HFFc6 (cell line): ENCODE results near the gene PHF21A. TPM values are rescaled to one million over a fixed set of nuclear protein-coding genes. Genes with fewer than 3 reads are reported as not detected.

Source experiments
- DNase-seq: peaks from one replicate; pipeline ENCODE4 v3.0.0-alpha.2; 2018
- H3K27ac Mint-ChIP-seq: 2 replicates; pipeline ENCODE4 v1.8.0; 2020; ENCODE audit warnings: mild to moderate bottlenecking, mixed read lengths
- H3K27me3 Mint-ChIP-seq: 2 replicates; pipeline ENCODE4 v1.8.0; 2021; ENCODE audit warnings: mild to moderate bottlenecking, moderate library complexity, mixed read lengths; ENCODE audit not compliant: insufficient read depth
- H3K36me3 Mint-ChIP-seq: 2 replicates; pipeline ENCODE4 v1.8.0; 2021; ENCODE audit warnings: low read depth, mixed read lengths
- H3K4me1 Mint-ChIP-seq: 2 replicates; pipeline ENCODE4 v1.8.0; 2020; ENCODE audit warnings: low read depth, mixed read lengths
- H3K4me3 Mint-ChIP-seq: 2 replicates; pipeline ENCODE4 v1.8.0; 2020; ENCODE audit warnings: mild to moderate bottlenecking, moderate library complexity, mixed read lengths
- H3K9me3 Mint-ChIP-seq: 2 replicates; pipeline ENCODE4 v1.8.0; 2020; ENCODE audit warnings: mild to moderate bottlenecking, mixed read lengths
- CTCF ChIP-seq: fragments of 200-600 bp; sonication (generic); IDR thresholded peaks from 2 replicates; pipeline ENCODE4 v1.5.0; 2021; ENCODE audit warnings: antibody characterized with exemption, mild to moderate bottlenecking
- total RNA-seq, 6 experiments: library from RNA; stranded (reverse); fragmentation: NEBNext Ultra II Directional; extraction: Animal tissue kit (Norgen Biotek cat#: 25700); gene quantifications; 2 replicates in 1 of 6; 3 replicates in 5 of 6; pipeline ENCODE4 v1.2.3, GENCODE V29; 2021

The PHF21A gene
- total RNA-seq, 6 experiments from 2014 or later = 25.5 to 32.4 (median 26.2) TPM

GRCh38 chr11:45948356-45948755 is 172.9 kb downstream of the PHF21A start:
- no peak for TF ChIP-seq CTCF
- H3K36me3 Mint-ChIP-seq = peaks cover 41% of the 10 kb centered on the region
- no peaks in the 10 kb centered on the region; the same call in 1 of the 2 replicates for H3K27me3 Mint-ChIP-seq
- H3K27ac Mint-ChIP-seq = no peak overlapping the region
- H3K4me1 Mint-ChIP-seq = no peaks in the 10 kb centered on the region
- H3K4me3 Mint-ChIP-seq = no peak overlapping the region
- no peak for DNase-seq
- H3K9me3 Mint-ChIP-seq = no peaks in the 10 kb centered on the region

GRCh38 chr11:45947885-45948284 is 173.4 kb downstream of the PHF21A start:
- no peaks in the 10 kb centered on the region for H3K9me3 Mint-ChIP-seq
- no peak overlapping the region for H3K4me3 Mint-ChIP-seq
- H3K27ac Mint-ChIP-seq = no peak overlapping the region
- H3K4me1 Mint-ChIP-seq = no peaks in the 10 kb centered on the region
- DNase-seq = no peak
- H3K27me3 Mint-ChIP-seq = no peaks in the 10 kb centered on the region; the same call in 1 of the 2 replicates
- peaks cover 36% of the 10 kb centered on the region for H3K36me3 Mint-ChIP-seq
- TF ChIP-seq CTCF = no peak

GRCh38 chr11:45945397-45945999 is 175.8 kb downstream of the PHF21A start:
- no peak for DNase-seq
- no peak overlapping the region for H3K27ac Mint-ChIP-seq
- no peaks in the 10 kb centered on the region for H3K9me3 Mint-ChIP-seq
- no peak for TF ChIP-seq CTCF
- peaks cover 41% of the 10 kb centered on the region for H3K36me3 Mint-ChIP-seq
- no peak overlapping the region for H3K4me3 Mint-ChIP-seq
- H3K27me3 Mint-ChIP-seq = no peaks in the 10 kb centered on the region; the same call in 1 of the 2 replicates
- no peaks in the 10 kb centered on the region for H3K4me1 Mint-ChIP-seq

- Mint-ChIP-seq H3K36me3 (peaks cover 24% of the 10 kb centered on the region), H3K4me3 (no peak overlapping the region), H3K4me1 (no peaks in the 10 kb centered on the region), H3K9me3 (no peaks in the 10 kb centered on the region), H3K27ac (no peak overlapping the region), H3K27me3 (no peaks in the 10 kb centered on the region; the same call in 1 of the 2 replicates)
- TF ChIP-seq CTCF = no peak
- DNase-seq = no peak
These were observed 178.9 kb downstream of the PHF21A start for GRCh38 chr11:45942381-45942780.

- TF ChIP-seq CTCF = no peak
- Mint-ChIP-seq H3K36me3 (peaks cover 24% of the 10 kb centered on the region), H3K9me3 (no peaks in the 10 kb centered on the region), H3K27ac (no peak overlapping the region), H3K27me3 (no peaks in the 10 kb centered on the region; the same call in 1 of the 2 replicates), H3K4me3 (no peak overlapping the region), H3K4me1 (no peaks in the 10 kb centered on the region)
- no peak for DNase-seq
These were observed 180.0 kb downstream of the PHF21A start for GRCh38 chr11:45941285-45941684.
